COLO668 (cell line): ENCODE data around the gene PSEN1.

Experiments used
- DNase-seq: peaks from one replicate; lab custom pipeline; 2025; ENCODE audit not compliant: unreplicated experiment; lab: John Stamatoyannopoulos, UW

The PSEN1 gene

DNA sequence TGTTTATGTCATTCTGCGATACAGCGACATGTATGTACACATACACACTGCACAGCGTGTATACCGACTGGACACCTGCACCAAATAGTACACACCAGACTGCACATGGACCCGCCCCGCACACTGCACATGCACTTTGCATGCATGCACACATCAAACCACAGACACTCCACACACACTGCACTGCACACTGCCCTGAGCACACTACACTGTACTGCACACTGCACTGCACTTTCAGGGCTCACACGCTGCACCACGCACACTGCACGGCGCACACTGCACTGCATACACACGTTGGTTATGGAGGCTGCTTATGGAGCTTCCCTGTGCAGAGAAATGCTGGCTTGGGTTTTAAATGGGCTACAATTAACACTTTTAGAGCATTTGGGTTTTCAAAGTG is 102.6 kb downstream of the PSEN1 start:
- DNase-seq = peak; percentile 53

DNA sequence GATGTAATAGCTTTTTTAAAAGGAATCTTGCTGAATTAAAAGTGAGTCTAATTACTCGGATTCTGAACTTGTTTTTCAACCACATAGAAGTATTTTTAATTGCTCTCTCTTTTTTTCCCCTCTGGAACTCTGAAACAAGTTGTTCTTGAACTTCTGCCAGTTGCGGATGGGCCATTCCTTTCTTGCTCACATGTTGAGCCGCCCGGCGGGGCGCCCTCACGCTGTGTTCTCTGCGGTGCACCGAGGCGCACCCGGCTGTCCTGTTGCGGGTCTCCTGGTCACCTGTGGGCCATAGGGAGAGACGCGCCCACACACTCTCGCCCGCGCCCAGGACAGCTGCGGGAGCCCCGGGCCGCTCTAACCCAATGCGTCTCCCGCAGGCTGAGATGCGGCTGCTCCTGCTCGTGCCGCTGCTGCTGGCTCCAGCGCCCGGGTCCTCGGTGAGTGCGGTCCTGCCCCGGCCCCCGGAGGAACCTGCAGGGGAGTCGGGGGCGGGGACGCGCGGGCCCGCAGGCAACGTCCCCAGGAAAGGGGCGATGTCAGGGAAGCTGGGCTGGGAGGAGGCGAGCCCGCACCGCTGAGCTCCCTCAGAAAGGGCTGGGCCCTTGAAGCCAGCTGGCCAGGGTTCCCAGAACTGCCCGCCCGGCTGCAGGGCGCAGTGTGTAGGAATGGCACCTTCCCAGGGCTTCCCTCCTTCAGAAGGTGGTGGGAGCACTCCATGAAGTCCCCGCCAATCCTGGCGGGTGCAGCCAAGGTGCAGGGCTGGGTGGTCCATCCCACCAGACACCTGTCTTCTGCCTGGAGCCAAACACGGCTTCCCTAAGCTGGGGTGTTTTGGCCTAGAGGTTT is 103.3 kb downstream of the PSEN1 start:
- no peak for DNase-seq

DNA sequence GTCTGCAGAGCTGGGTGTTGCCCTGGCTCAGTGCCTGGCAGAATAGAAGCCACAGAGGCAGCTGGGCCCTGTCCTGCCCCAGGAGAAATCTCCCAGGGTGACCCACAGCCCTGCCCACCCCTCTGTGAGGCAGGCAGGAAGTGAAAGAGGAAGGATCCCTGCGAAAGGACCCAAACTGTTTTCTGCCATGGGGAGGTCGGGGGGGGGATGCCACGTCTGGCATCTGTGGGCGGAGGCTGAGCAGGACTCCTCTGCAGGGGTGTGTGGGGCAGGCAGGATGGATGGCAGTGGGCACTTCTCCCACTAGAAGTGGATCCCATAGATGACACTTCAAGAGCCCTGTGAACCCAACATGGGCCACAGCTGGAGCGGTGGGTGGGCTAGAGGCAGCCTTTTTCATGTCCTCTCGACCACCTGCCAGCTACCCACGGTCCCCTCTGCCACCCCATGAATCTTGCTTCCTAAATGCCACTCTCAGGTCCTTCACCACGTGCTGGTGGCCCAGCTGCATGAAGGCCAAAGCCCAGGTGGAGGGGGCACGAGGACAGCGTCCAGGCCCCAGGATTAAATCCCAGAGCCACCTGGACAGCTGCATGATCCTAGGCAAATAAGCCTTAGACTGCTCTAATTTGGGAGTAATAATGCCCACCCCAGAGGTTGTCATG is 104.6 kb downstream of the PSEN1 start:
- DNase-seq = no peak

DNA sequence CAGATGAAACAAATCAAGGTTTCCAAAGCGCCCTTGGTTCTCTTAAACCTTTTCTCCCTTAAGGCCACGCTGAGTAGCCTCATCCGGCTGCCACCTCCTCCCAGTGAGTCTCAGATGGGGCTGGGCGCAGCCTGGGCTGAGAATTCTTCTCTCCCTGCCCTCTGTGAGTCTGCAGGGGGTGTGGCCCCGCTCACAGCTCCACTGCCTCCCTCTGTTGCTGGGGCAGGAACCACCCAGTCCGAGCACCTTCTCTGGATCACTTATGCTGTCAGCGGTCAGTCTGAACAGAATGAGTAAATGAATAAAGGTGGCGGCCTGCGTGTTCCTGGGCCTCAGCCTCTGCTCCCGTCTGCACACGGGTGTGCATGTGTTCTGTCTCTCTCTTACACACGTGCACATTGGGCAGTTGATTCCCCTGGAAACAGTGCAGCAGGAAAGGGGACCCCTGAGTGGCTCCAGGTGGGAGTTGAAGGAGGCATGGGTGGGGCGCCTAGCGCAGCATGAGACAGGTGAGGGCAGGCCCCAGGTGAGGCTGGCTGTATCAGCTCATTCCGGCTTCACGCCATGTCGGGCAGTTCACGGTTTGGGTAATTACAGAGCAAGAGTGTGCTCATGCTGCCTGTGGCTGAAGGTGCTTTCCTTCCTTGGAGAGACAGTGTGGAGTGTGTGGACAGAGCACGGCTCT is 105.3 kb downstream of the PSEN1 start:
- DNase-seq = no peak

DNA sequence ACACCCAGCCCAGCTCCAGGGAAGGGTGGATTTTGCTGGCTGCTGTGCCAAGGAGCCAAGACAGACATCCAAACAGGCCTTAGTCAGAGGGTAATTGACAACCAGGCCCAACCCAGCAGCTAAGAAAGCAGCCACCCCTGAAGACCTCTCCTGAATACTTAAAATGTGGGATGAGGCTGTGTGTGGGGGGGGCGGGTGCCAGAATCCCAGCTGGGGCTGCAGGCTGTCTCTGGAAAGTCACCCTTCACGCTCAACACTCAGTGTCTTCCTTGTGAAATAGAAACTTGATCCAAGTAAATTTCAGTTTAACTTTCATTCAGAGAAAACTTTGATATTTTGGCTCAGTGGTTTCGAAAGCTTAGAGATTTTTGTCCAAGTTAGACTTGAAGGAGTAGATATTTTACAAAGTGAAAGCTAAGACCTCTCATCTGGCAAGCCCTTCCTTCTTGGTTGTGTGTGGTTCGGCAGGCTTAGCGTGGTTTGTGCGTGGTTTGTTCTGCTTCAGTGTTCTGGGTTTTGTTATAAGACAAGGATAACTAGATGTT is 106.1 kb downstream of the PSEN1 start:
- DNase-seq = no peak

DNA sequence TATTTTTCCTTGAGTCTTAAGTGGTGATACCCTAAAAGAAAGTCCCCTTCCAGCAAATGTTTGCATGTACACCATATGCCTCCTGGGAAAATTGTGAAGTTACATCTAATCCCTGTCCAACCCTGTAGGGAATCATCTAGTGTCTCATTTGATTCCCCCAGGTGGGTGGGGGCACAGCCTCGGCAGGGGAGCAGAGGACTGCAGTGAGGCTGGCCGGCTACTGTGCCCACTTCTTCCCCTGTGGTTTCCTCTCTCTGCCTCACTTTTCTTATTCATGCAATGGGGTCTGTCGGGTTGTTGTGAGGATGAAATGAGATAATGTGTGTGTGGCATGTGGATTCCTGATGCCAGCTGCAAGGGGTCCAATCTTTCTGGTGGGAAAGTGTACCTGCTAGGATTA is 107.0 kb downstream of the PSEN1 start:
- no peak for DNase-seq

DNA sequence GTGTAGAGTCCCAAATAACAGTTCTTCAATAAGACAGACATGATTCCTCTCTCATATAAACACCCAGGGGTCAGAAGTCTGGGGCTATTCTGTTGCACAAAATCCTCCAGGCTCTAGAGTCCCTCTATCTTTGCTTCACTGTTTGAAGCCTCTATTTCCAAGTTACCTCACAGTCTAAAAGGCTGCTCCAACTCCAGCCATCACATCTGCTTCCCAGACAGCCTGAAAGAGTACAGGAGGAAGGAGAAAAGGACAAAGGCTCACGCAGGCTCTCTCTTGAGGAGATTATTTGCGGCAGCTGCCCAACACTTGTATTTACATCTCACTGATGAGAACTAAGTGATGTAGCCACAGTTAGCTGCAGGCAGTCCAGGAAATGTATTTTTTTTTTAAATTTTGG is 107.4 kb downstream of the PSEN1 start:
- no peak for DNase-seq

DNA sequence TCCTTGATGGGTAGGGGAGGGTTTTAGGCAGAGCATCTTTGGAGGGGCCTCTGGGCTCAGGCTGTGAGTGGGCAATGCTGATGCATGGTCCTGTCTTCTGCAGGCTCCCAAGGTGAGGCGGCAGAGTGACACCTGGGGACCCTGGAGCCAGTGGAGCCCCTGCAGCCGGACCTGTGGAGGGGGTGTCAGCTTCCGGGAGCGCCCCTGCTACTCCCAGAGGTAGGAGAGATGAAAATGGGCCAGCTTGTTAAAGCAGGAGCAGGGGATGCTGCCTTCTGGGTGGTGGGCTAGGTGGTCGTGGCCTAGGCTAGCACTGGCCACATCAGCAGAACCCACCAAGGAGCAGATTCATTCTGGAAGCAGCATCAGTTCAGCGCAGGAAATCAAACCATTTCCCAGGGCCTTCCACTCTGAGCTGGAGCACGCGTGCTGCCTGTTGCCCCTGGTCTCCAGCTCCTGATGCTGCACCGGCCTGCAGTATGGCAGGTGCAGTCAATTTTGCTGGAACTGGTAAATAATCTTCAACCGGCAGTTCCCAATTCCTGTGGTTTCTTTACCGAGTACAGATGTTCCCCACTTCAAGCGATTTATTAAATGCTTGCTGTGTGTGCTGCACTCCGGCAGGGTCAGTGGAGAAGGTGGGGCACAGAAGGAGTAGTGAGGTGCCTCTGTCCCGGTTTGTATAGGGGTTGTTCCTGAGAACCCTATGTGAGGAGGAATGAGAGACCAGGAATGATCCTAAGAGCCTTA is 108.4 kb downstream of the PSEN1 start:
- DNase-seq = no peak

DNA sequence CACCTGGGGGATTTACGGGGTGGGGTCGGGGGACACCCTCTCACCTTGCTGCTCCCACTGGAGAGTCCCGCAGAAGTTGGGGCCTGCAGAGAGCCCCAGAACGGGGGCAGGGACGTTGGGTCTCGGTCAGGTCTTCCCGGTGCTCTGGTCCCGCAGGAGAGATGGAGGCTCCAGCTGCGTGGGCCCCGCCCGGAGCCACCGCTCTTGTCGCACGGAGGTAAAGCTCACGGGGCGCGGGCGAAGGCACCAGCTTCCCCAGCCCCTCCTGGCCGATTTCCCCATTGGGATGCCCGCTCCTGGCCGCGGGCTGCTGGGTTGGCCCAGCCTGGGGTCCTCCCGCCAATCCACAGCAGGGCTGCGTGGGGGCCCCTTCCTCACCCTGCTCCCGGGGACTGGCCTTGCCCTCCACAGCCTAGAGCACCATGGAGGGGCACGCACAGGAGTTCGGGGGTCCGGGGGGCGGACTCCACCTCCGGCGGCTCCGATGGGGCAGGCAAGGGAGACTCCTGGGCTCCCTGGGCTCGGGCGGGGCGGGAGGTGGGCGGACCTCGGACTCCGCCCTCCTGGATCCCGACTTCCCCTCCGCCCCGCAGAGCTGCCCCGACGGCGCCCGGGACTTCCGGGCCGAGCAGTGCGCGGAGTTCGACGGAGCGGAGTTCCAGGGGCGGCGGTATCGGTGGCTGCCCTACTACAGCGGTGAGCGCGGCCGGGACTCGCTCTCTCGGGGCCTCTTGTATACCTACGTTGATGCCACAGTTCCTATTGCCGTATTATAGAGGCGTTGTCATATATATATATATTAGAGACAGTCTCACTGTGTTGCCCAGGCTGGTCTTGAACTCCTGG is 109.4 kb downstream of the PSEN1 start:
- peak; percentile 79 for DNase-seq

DNA sequence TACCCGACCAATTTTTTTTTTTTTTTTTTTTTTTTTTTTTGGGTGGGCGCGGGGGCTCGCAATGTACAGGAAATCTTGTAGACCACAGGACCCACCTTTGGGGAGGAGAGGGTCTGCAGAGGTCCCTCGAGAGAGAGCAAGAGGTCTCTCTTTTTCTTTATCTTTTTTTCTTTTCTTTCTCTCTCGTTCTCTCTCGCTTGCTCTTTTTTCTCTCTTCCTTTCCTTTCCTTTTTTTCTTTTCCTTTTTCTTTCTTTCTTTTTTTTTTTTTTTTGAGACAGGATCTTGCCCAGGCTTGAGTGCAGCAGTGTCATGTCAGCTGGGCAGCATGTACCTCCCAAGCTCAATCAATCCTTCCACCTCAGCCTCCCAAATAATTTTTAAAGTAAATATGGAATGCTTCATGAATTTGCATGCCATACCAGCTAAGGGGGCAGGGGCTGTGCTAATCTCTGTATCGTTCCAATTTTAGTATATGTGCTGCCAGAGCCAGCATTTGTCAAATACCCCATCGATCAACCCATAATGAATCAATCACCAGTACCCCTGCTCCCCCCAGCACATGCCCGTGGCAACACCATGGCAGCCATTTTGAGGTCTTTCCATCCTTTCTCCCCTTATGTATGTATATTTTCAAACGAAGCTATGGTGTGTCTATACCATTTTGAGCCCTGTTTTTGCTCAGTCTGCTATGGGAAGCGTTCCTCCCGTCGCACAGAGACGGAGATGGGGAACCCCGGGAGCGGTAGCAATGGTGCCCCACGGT is 110.3 kb downstream of the PSEN1 start:
- no peak for DNase-seq

DNA sequence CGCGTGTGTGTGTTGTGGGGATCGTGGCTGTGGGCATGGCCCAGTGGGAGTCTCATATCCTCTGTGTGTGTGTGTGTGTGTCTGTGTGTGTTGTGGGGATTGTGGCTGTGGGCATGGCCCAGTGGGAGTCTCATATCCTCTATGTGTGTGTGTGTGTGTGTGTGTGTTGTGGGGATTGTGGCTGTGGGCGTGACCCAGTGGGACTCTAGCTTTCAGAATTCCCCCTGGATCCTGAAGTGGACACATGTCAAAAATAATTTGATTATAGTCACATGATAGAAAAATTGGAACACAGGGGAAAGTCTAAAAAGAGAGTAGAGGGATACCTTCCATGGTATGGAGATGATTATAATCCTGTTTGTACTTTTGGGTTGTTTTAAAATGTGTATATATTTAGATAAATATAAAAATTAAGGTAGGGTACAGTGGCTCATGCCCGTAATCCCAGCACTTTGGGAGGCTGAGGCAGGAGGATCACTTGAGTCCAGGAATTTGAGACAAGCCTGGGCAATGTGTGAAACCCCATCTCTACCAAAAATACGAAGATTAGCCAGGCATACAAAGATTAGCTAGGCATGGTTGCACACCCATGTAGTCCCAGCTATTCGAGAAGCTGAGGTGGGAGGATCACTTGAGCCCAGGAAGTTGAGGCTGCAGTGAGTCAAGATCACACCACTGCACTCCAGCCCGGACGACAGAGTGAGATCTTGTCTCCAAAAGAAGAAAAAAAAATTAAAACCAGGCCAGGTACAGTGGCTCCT is 112.0 kb downstream of the PSEN1 start:
- no peak for DNase-seq

DNA sequence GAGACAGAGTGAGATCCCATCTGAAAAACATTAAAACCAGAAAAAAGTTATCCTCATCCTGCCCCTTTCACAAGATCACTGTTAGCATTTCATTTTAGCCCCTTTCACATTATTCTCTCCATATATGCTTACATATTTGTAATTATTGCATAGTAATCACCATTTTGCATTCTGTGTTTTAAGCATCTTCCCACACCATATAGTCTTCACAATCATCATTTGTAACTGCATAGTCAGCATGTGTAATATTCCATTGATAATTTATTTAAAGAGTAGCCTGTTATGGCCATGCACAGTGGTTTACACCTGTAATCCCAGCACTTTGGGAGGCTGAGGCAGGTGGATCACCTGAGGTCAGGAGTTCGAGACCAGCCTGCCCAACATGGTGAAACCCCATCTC is 112.8 kb downstream of the PSEN1 start:
- DNase-seq = no peak

DNA sequence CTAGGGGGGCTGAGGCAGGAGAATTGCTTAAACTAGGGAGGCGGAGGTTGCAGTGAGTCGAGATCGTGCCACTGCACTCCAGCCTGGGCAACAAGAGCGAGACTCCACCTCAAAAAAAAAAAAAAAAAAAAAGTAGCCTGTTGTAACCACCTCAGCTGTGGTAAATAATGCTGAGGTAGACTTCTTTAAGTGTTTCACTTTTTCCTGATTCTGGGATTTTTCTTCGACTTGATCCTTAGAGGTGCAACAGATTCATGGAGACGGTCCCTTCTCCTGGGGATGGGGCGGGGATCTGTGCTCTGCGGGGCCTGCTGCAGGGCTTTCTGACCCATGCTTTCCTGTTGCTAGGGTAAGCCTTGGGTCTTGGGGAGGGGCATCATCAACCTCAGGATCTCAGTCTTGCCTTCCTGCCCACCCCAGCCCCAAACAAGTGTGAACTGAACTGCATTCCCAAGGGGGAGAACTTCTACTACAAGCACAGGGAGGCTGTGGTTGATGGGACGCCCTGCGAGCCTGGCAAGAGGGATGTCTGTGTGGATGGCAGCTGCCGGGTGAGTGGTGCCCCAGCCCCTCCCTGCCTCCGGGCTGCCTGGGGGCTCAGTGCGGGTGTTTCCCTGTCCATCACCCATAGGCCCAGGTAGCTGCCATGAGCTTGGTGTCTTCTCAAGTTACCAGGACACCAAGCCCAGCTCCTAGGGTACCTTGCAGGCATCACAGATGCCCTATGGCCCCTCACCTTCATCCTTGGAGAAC is 113.4 kb downstream of the PSEN1 start:
- DNase-seq = peak; percentile 25

DNA sequence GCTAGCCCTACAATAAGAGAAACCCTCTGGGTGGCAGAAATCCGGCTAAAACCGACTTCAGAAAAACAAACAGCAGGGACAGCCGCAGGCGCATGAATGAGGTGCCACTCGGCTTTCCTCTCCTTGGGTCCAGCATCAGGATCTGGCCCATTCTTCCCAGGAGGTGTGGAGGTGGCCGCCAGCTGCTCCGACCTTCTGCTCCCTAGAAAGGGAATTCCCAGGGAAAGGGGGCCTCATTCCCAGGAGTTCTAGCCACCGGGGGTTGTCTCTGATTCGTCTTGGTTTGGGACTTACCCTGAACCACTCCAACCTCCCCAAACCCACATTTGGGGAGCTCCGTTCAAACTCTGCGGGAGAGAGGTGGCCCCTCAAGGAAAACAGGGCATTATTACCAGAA is 114.0 kb downstream of the PSEN1 start:
- DNase-seq = no peak

DNA sequence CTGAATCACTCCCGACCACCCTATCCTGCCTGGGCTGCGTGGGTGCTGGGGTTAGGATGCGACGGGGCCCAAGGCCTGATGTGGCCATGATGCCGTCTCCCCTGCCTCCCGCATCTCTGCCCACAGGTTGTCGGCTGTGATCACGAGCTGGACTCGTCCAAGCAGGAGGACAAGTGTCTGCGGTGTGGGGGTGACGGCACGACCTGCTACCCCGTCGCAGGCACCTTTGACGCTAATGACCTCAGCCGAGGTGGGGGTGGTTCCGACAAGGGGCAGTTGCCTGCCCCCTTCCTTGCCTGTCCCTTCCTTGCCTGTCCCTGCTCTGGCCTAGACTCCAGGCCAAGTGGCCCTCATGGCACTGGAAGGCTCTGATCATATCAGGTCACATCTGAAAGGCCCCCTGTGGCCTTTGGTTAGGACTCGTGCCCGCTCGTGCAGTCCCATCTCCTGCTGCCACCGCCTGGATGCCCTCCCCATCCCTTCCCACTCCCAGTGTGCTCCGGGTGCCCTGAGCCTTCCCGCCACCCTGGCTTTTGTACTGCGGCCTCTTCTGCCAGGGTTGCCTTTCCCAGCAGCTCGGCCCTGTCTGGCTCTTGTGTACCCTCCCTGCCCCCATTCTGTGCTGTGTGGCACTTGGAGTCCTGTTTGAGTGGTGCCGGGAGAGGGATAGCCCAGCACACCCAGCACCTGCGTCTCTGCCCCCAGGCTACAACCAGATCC is 114.6 kb downstream of the PSEN1 start:
- peak; percentile 95 for DNase-seq

DNA sequence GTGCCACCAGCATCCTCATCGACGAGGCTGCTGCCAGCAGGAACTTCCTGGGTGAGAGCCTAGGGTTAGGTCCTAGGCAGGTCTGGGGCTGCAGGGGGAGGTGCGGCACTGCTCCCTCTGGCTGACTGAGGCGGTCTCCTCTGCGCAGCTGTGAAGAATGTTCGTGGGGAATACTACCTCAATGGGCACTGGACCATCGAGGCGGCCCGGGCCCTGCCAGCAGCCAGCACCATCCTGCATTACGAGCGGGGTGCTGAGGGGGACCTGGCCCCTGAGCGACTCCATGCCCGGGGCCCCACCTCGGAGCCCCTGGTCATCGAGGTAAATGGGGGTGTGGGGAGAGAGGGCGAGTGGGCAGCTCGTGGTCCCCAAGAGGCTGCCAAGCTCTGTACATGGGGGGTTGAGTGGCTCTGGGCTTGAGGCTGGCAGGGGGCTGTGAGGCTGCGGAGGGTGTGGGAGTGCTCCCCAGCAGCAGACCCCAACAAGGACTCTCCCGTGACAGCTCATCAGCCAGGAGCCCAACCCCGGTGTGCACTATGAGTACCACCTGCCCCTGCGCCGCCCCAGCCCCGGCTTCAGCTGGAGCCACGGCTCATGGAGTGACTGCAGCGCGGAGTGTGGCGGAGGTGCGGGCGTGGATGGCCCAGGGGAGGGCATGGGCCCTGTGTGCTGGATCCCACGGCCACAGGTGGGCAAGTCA is 115.4 kb downstream of the PSEN1 start:
- DNase-seq = no peak
